Esophagus muscularis mucosa (tissue), 3 donors: ENCODE results near the gene PDE6C.

Experiments used
- CTCF ChIP-seq, 3 experiments: fragments of 200-600 bp in 2 of 3; fragments of 450-650 bp in 1 of 3; sonication (generic) in 2 of 3; IDR thresholded peaks; one replicate each; pipeline ENCODE4 v1.5.1; 2017 to 2019; ENCODE audit warnings: antibody characterized with exemption in 3 of 3, mild to moderate bottlenecking in 2 of 3, moderate library complexity in 1 of 3
- POLR2A ChIP-seq: fragments of 450-650 bp; IDR thresholded peaks from one replicate; pipeline ENCODE4 v1.6.1; 2017; ENCODE audit warnings: antibody characterized with exemption, moderate library complexity, mild to moderate bottlenecking, low read depth
- POLR2AphosphoS5 ChIP-seq, 2 donors: sonication (generic); formaldehyde crosslinking; IDR thresholded peaks; one replicate each; pipeline ENCODE4 v1.6.1; 2017; ENCODE audit warnings: antibody characterized with exemption in 2 of 2

GRCh38 chr10:93657757-93658156, 45.4 kb downstream of the PDE6C start:
- no peak for TF ChIP-seq POLR2A
- no peak for TF ChIP-seq CTCF (IDR thresholded peaks at IDR 0.05)
- TF ChIP-seq POLR2AphosphoS5 (IDR thresholded peaks at IDR 0.05): no peak
